ENCODE results near the gene MPEG1.

GRCh38 chr11:59212222-59212621 is 505 bp downstream of the MPEG1 start:
- no peak for TF ChIP-seq ISL1 (CRISPR knock-in tag; IDR thresholded peaks at IDR 0.05)
- no peak for TF ChIP-seq TOX (CRISPR knock-in tag; IDR thresholded peaks at IDR 0.05; ENCODE audit: borderline replicate concordance)
- no peak for TF ChIP-seq OSR1 (CRISPR knock-in tag; IDR thresholded peaks at IDR 0.05)
- TF ChIP-seq CSDC2 (CRISPR knock-in tag; IDR thresholded peaks at IDR 0.05), result no peak
- TF ChIP-seq ZNF565 (CRISPR knock-in tag; conservative IDR thresholded peaks at IDR 0.05; ENCODE audit: low read depth), result no peak
- no peak for TF ChIP-seq ZFP3 (CRISPR knock-in tag; IDR thresholded peaks at IDR 0.05)
- TF ChIP-seq, protein P1, sequence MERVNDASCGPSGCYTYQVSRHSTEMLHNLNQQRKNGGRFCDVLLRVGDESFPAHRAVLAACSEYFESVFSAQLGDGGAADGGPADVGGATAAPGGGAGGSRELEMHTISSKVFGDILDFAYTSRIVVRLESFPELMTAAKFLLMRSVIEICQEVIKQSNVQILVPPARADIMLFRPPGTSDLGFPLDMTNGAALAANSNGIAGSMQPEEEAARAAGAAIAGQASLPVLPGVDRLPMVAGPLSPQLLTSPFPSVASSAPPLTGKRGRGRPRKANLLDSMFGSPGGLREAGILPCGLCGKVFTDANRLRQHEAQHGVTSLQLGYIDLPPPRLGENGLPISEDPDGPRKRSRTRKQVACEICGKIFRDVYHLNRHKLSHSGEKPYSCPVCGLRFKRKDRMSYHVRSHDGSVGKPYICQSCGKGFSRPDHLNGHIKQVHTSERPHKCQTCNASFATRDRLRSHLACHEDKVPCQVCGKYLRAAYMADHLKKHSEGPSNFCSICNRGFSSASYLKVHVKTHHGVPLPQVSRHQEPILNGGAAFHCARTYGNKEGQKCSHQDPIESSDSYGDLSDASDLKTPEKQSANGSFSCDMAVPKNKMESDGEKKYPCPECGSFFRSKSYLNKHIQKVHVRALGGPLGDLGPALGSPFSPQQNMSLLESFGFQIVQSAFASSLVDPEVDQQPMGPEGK (CRISPR knock-in tag; IDR thresholded peaks at IDR 0.05; ENCODE audit: borderline replicate concordance), result no peak
- no peak for TF ChIP-seq GLIS3 (CRISPR knock-in tag; IDR thresholded peaks at IDR 0.05)
- no peak for TF ChIP-seq TCF4 (CRISPR knock-in tag; IDR thresholded peaks at IDR 0.05; ENCODE audit: borderline replicate concordance)
- no peak for TF ChIP-seq ZC3H10 (CRISPR knock-in tag; IDR thresholded peaks at IDR 0.05)
- no peak for TF ChIP-seq ARNTL (CRISPR knock-in tag; IDR thresholded peaks at IDR 0.05; ENCODE audit: borderline replicate concordance, low read depth)
- TF ChIP-seq, protein P2, sequence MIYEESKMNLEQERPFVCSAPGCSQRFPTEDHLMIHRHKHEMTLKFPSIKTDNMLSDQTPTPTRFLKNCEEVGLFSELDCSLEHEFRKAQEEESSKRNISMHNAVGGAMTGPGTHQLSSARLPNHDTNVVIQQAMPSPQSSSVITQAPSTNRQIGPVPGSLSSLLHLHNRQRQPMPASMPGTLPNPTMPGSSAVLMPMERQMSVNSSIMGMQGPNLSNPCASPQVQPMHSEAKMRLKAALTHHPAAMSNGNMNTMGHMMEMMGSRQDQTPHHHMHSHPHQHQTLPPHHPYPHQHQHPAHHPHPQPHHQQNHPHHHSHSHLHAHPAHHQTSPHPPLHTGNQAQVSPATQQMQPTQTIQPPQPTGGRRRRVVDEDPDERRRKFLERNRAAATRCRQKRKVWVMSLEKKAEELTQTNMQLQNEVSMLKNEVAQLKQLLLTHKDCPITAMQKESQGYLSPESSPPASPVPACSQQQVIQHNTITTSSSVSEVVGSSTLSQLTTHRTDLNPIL (CRISPR knock-in tag; IDR thresholded peaks at IDR 0.05; ENCODE audit: low read depth), result no peak
- TF ChIP-seq RARB (CRISPR knock-in tag; IDR thresholded peaks at IDR 0.05), result no peak

Measured in SK-N-SH treated with all-trans-retinoic acid at 6 μM for 48 hours (cell line).